ENCODE measurements around the gene CSF3R. TPM values are rescaled to one million over a fixed set of nuclear protein-coding genes. Genes with fewer than 3 reads are reported as not detected.

The CSF3R gene
- total RNA-seq, 1 experiment from 2014 or later = not detected

GRCh38 chr1:36463803-36464604 lies 18.7 kb downstream of the CSF3R start, which contains the start of gene MRPS15:
TSS of gene MRPS15 (minus strand) at chr1:36464384. CDS start at chr1:36464275, 109 bp downstream.
- H3K9me3 ChIP-seq (ENCODE audit: control insufficient read depth, low read depth, low read length) = no peaks in the 10 kb centered on the region
- H4K8ac ChIP-seq (replicated peaks; ENCODE audit: insufficient read length, low read depth, low read length) = no peak within 1 kb of the TSS
- Mint-ChIP-seq H3K36me3 (ENCODE audit: insufficient read depth in 1 of 3, low read depth in 3 of 3) (peaks cover 21 to 37% (median 31%) of the 10 kb centered on the region in 3 experiments), H3K4me3 (peak within 1 kb of the TSS; percentile 99 to 100), H3K4me1 (peaks cover 17 to 25% of the 10 kb centered on the region in 2 experiments), H3K27ac (peak within 1 kb of the TSS; percentile 99 to 100 (median 100)), H3K27me3 (ENCODE audit: low read depth) (peaks cover 41% of the 10 kb centered on the region), H3K9me3 (no peaks in the 10 kb centered on the region)
- peak within 1 kb of the TSS; percentile 57 for H3K27ac ChIP-seq (ENCODE audit: insufficient read length, low read depth, low read length)
- peak within 1 kb of the TSS; percentile 26 for H3K4ac ChIP-seq (ENCODE audit: low read depth, low read length)
- peaks cover 27% of the 10 kb centered on the region; the same call in 1 of the 2 replicates for H3K27me3 ChIP-seq (ENCODE audit: insufficient read depth, low read length)
- peak within 1 kb of the TSS; percentile 24 for H2BK120ac ChIP-seq (ENCODE audit: low read depth, low read length, poor library complexity, severe bottlenecking)
- peak within 1 kb of the TSS; percentile 13 for H2BK20ac ChIP-seq (ENCODE audit: low read depth, low read length, poor library complexity, severe bottlenecking)
- peak within 1 kb of the TSS; percentile 65 for H3K4me2 ChIP-seq (ENCODE audit: insufficient read depth, insufficient read length, low read length)
- H4K5ac ChIP-seq (ENCODE audit: insufficient read length, low read depth, low read length) = peak within 1 kb of the TSS; percentile 86
- H2BK15ac ChIP-seq (ENCODE audit: low read depth, low read length) = no peak within 1 kb of the TSS
- H3K23ac ChIP-seq (ENCODE audit: insufficient read length, low read depth, low read length) = no peak within 1 kb of the TSS
- H3K18ac ChIP-seq (ENCODE audit: insufficient read length, low read depth, low read length) = peak within 1 kb of the TSS; percentile 95
- H3K9ac ChIP-seq (ENCODE audit: extremely low read depth, insufficient read length, low read length) = peak within 1 kb of the TSS; percentile 89
- peak within 1 kb of the TSS; percentile 25 for H2AFZ ChIP-seq (ENCODE audit: low read length)
- no peaks in the 10 kb centered on the region for H4K20me1 ChIP-seq (ENCODE audit: control insufficient read depth, insufficient read depth, insufficient read length)
- DNase-seq = peak; percentile 94
- H2BK5ac ChIP-seq (ENCODE audit: insufficient read length, low read length) = peak within 1 kb of the TSS; percentile 32
- TF ChIP-seq CTCF (conservative IDR thresholded peaks at IDR 0.05) = no peak
- peak within 1 kb of the TSS; percentile 90 for H3K14ac ChIP-seq (ENCODE audit: insufficient read depth, low read length)
- H2BK12ac ChIP-seq (ENCODE audit: insufficient read length, low read depth, low read length) = peak within 1 kb of the TSS; percentile 7
- peaks cover 9% of the 10 kb centered on the region for H3K23me2 ChIP-seq (ENCODE audit: insufficient read length, low read depth, low read length, poor library complexity, severe bottlenecking)
- no peaks in the 10 kb centered on the region; the same call in 1 of the 2 replicates for H3K79me2 ChIP-seq (ENCODE audit: insufficient read depth, low read length)
- WGBS (ENCODE audit: extremely low coverage, insufficient read length, low lambda C conversion rate) = no CpG with 5 or more reads among the region's 65 CpGs
- H4K91ac ChIP-seq (ENCODE audit: insufficient read length, low read depth, low read length) = no peak within 1 kb of the TSS
- no peak within 1 kb of the TSS for H3K56ac ChIP-seq (ENCODE audit: insufficient read length, low read depth, low read length)
- H3T11ph ChIP-seq (ENCODE audit: low read length) = no peak within 1 kb of the TSS
- no peaks in the 10 kb centered on the region for H3K79me1 ChIP-seq (ENCODE audit: insufficient read depth, low read depth, low read length, poor library complexity, severe bottlenecking)
- H3K4me1 ChIP-seq (ENCODE audit: insufficient read depth, low read length) = no peaks in the 10 kb centered on the region
- no peak within 1 kb of the TSS for H2AK5ac ChIP-seq (ENCODE audit: insufficient read length, low read length)

Measured in H9 (cell line).